Karpas-422 (cell line): ENCODE results near the gene PRKCE. TPM values are rescaled to one million over a fixed set of nuclear protein-coding genes. Genes with fewer than 3 reads are reported as not detected.

Experiments
- DNase-seq: peaks from one replicate; pipeline ENCODE4 v3.0.0-alpha.2; 2015
- H2AFZ ChIP-seq: fragments of 200-600 bp; sonication (generic); 2 replicates; pipeline ENCODE4 v1.6.1; 2014; ENCODE audit warnings: antibody characterized with exemption, low read length, mixed read lengths
- H3K27ac ChIP-seq: fragments of 200-600 bp; sonication (generic); 2 replicates; pipeline ENCODE4 v1.5.1; 2014; ENCODE audit warnings: mild to moderate bottlenecking, low read length, moderate library complexity
- H3K27me3 ChIP-seq: fragments of 200-600 bp; sonication (generic); 2 replicates; pipeline ENCODE4 v1.6.1; 2014; ENCODE audit warnings: low read length, mixed read lengths
- H3K36me3 ChIP-seq: fragments of 200-600 bp; sonication (generic); 2 replicates; pipeline ENCODE4 v1.6.1; 2014; ENCODE audit warnings: low read length, mixed read lengths; ENCODE audit not compliant: insufficient read depth
- H3K4me1 ChIP-seq: fragments of 200-600 bp; sonication (generic); 2 replicates; pipeline ENCODE4 v1.6.1; 2014; ENCODE audit warnings: mild to moderate bottlenecking, low read length, mixed read lengths
- H3K4me2 ChIP-seq: fragments of 200-600 bp; sonication (generic); 2 replicates; pipeline ENCODE4 v1.6.1; 2014; ENCODE audit warnings: low read length, low read depth, mild to moderate bottlenecking; ENCODE audit not compliant: poor library complexity, severe bottlenecking
- H3K4me3 ChIP-seq: fragments of 200-600 bp; sonication (generic); 2 replicates; pipeline ENCODE4 v1.5.1; 2014; ENCODE audit warnings: mild to moderate bottlenecking, antibody characterized with exemption, low read length, mixed read lengths
- H3K79me2 ChIP-seq: fragments of 200-600 bp; sonication (generic); 2 replicates; pipeline ENCODE4 v1.6.1; 2014; ENCODE audit warnings: mild to moderate bottlenecking, low read length, mixed read lengths
- H3K9ac ChIP-seq: fragments of 200-600 bp; sonication (generic); 2 replicates; pipeline ENCODE4 v1.6.0; 2014; ENCODE audit warnings: low read length
- H3K9me2 ChIP-seq: fragments of 200-600 bp; sonication (generic), shearing (Covaris generic); replicated peaks from 2 replicates; pipeline ENCODE4 v1.6.0; 2014; ENCODE audit warnings: mild to moderate bottlenecking, low read length, moderate library complexity; ENCODE audit not compliant: insufficient read depth
- H3K9me3 ChIP-seq: fragments of 300-700, 200-600 bp; sonication (generic); 2 replicates; pipeline ENCODE4 v1.6.1; 2014; ENCODE audit warnings: low read length, mixed read lengths
- H4K20me1 ChIP-seq: fragments of 200-600 bp; sonication (generic); 2 replicates; pipeline ENCODE4 v1.6.1; 2014; ENCODE audit warnings: mild to moderate bottlenecking, antibody characterized with exemption, low read length, low read depth; ENCODE audit not compliant: insufficient read depth
- total RNA-seq: library from RNA; depleted of rRNA; stranded (reverse); fragments of >200 nt; shearing (Covaris generic); gene quantifications from 2 replicates; pipeline ENCODE4 v1.2.3, GENCODE V29; 2014; ENCODE audit warnings: low replicate concordance

Gene PRKCE
- total RNA-seq, 1 experiment from 2014 or later = 61.8 TPM

DNA sequence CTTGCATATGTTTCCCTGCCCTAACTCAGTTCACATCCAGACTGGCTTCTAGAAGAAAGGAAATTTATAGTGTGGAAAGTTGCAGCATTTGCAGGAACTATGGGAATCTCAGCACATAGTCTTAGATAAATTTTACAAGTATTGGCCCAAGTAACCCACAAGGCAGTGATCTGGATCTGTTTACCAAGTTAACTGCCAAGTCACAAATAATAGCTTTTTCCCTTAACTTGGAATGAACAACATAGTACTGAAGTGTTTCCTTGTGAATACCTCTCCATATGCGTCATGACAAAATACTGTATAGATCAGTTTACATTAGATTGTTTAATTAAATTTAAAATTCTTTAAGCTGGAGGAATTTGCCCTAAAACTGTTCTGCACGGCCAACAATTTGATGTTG is 390.0 kb downstream of the PRKCE start:
- Histone ChIP-seq H4K20me1 (no peaks in the 10 kb centered on the region), H3K36me3 (peaks cover 10% of the 10 kb centered on the region; the same call in 1 of the 2 replicates), H3K4me3 (no peak overlapping the region), H3K27me3 (no peaks in the 10 kb centered on the region), H3K79me2 (peaks cover 4% of the 10 kb centered on the region; the same call in 1 of the 2 replicates), H3K9me3 (no peaks in the 10 kb centered on the region), H3K4me1 (no peaks in the 10 kb centered on the region), H3K27ac (no peak overlapping the region), H3K9ac (no peak overlapping the region), H2AFZ (no peak overlapping the region), H3K9me2 (no peaks in the 10 kb centered on the region), H3K4me2 (no peak overlapping the region)
- no peak for DNase-seq

DNA sequence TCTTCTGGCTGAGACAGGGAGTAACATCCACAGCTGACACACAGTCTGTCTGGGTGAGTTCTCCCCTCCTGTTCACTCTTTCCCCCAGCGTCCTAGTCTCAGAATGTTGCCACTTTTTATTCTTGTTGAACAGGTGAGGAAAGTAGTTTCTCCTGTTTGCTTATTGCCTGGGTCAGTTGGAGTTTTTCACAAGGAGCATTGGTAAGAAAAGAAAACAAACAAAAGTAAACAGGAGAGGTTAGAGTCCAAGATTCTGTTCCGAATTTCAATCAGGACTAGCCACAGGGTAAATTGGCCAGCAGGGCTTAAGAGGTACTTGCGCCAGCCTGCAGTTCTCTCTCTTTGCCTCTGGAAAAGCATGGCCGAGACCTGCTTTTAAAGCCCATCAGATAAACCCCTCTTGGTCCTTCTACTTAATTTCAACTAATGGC is 390.7 kb downstream of the PRKCE start:
- no peaks in the 10 kb centered on the region for H3K27me3 ChIP-seq
- no peaks in the 10 kb centered on the region for H3K4me1 ChIP-seq
- no peak for DNase-seq
- no peak overlapping the region for H3K4me2 ChIP-seq
- no peak overlapping the region for H3K27ac ChIP-seq
- no peaks in the 10 kb centered on the region for H3K9me3 ChIP-seq
- no peaks in the 10 kb centered on the region for H4K20me1 ChIP-seq
- H3K9me2 ChIP-seq = no peaks in the 10 kb centered on the region
- peaks cover 10% of the 10 kb centered on the region; the same call in 1 of the 2 replicates for H3K36me3 ChIP-seq
- peaks cover 4% of the 10 kb centered on the region; the same call in 1 of the 2 replicates for H3K79me2 ChIP-seq
- no peak overlapping the region for H3K4me3 ChIP-seq
- no peak overlapping the region for H3K9ac ChIP-seq
- H2AFZ ChIP-seq = no peak overlapping the region

- H3K79me2 ChIP-seq = peaks cover 4% of the 10 kb centered on the region; the same call in 1 of the 2 replicates
- H3K27me3 ChIP-seq = no peaks in the 10 kb centered on the region
- H3K9ac ChIP-seq = no peak overlapping the region
- no peaks in the 10 kb centered on the region for H3K9me3 ChIP-seq
- H2AFZ ChIP-seq = no peak overlapping the region
- H3K9me2 ChIP-seq = no peaks in the 10 kb centered on the region
- no peak overlapping the region for H3K27ac ChIP-seq
- no peak for DNase-seq
- no peak overlapping the region for H3K4me3 ChIP-seq
- no peaks in the 10 kb centered on the region for H4K20me1 ChIP-seq
- H3K4me2 ChIP-seq = no peak overlapping the region
- H3K36me3 ChIP-seq = peaks cover 10% of the 10 kb centered on the region; the same call in 1 of the 2 replicates
- H3K4me1 ChIP-seq = no peaks in the 10 kb centered on the region
These were observed 391.2 kb downstream of the PRKCE start for GRCh38 chr2:46042711-46043110.

DNA sequence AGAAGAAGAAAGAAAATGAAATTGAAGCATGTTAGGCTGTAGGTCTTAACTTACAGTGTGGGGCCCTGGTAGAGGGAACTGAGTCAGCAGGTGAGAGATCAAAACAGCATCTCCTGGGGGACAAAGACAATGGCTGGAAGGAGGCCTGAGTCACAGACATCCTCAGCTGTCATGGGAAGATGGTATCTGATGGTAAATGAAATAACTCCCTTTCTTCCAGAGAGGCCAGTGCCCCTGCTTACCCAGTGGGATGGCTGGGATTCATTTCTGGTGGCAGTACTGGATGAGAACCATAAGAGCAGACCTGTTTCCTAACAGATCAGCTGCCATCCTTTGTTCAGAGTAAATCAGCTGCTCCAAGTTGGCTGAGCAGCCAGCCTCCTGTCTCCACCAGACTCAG is 394.4 kb downstream of the PRKCE start:
- DNase-seq = no peak
- Histone ChIP-seq H3K27ac (no peak overlapping the region), H3K9ac (no peak overlapping the region), H3K9me3 (no peaks in the 10 kb centered on the region), H3K36me3 (peaks cover 10% of the 10 kb centered on the region; the same call in 1 of the 2 replicates), H2AFZ (no peak overlapping the region), H3K79me2 (no peaks in the 10 kb centered on the region), H4K20me1 (no peaks in the 10 kb centered on the region), H3K4me1 (no peaks in the 10 kb centered on the region), H3K4me2 (no peak overlapping the region), H3K4me3 (no peak overlapping the region), H3K9me2 (no peaks in the 10 kb centered on the region), H3K27me3 (no peaks in the 10 kb centered on the region)

- H3K9ac ChIP-seq = no peak overlapping the region
- no peak for DNase-seq
- H3K9me3 ChIP-seq = no peaks in the 10 kb centered on the region
- H3K9me2 ChIP-seq = no peaks in the 10 kb centered on the region
- no peaks in the 10 kb centered on the region for H3K4me1 ChIP-seq
- H3K4me2 ChIP-seq = no peak overlapping the region
- no peaks in the 10 kb centered on the region for H4K20me1 ChIP-seq
- H3K79me2 ChIP-seq = no peaks in the 10 kb centered on the region
- H3K27me3 ChIP-seq = no peaks in the 10 kb centered on the region
- no peak overlapping the region for H2AFZ ChIP-seq
- H3K36me3 ChIP-seq = peaks cover 14% of the 10 kb centered on the region; the same call in 1 of the 2 replicates
- no peak overlapping the region for H3K27ac ChIP-seq
- no peak overlapping the region for H3K4me3 ChIP-seq
These were observed 395.8 kb downstream of the PRKCE start for GRCh38 chr2:46047290-46047689.

- Histone ChIP-seq H3K4me1 (no peaks in the 10 kb centered on the region), H3K4me2 (no peak overlapping the region), H3K9ac (no peak overlapping the region), H3K79me2 (no peaks in the 10 kb centered on the region), H3K36me3 (peaks cover 14% of the 10 kb centered on the region; the same call in 1 of the 2 replicates), H4K20me1 (no peaks in the 10 kb centered on the region), H2AFZ (no peak overlapping the region), H3K9me3 (no peaks in the 10 kb centered on the region), H3K4me3 (no peak overlapping the region), H3K9me2 (no peaks in the 10 kb centered on the region), H3K27ac (no peak overlapping the region), H3K27me3 (no peaks in the 10 kb centered on the region)
- DNase-seq = no peak
These were observed 397.2 kb downstream of the PRKCE start for GRCh38 chr2:46048693-46049092.

DNA sequence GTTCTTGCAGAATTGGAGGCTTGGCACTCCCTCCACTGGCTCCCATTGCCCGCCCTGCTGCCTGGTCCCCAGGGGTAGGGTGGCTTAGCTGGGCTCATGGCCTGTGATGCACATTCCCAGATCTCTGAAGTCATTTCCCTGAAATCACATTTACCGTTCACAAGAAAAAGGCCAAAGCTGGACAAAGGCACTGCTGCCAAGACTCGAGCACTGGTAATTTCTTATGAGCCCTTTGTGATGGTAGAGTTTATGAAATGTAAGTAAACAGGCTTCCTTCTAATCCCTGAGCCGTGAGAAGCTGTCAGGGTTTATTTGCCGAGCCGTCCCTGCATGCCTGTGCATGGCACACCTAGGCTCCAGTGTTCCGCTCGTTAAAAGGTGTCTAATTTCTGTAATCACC is 398.6 kb downstream of the PRKCE start:
- Histone ChIP-seq H2AFZ (no peak overlapping the region), H4K20me1 (no peaks in the 10 kb centered on the region), H3K9me2 (no peaks in the 10 kb centered on the region), H3K9ac (no peak overlapping the region), H3K36me3 (peaks cover 14% of the 10 kb centered on the region; the same call in 1 of the 2 replicates), H3K9me3 (no peaks in the 10 kb centered on the region), H3K4me2 (no peak overlapping the region), H3K4me3 (no peak overlapping the region), H3K27ac (no peak overlapping the region), H3K4me1 (no peaks in the 10 kb centered on the region), H3K27me3 (no peaks in the 10 kb centered on the region), H3K79me2 (no peaks in the 10 kb centered on the region)
- no peak for DNase-seq

DNA sequence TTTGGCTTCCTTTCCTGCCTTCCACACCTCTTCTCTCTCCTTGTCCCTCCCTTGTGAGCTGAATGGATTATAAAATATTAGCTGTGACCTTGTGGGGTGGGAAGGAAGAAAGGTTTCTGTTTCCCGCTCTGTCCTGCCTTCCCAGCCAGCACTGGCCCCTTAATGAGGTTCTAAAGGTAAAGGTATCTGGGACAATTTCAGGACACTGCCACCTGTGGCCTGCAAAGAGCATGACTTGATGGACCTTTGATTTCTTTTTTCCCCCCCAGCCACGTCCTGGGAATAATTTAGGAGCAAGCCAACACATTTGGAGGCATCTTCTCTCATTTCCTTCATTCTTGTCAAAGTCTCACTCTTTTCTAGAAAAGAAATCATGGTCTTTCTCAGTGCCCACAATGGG is 399.0 kb downstream of the PRKCE start:
- peaks cover 14% of the 10 kb centered on the region; the same call in 1 of the 2 replicates for H3K36me3 ChIP-seq
- no peaks in the 10 kb centered on the region for H3K4me1 ChIP-seq
- no peak for DNase-seq

More for the DNA sequence above, 399.0 kb downstream of the PRKCE start:
- no peak overlapping the region for H3K27ac ChIP-seq
- H3K9me3 ChIP-seq = no peaks in the 10 kb centered on the region
- no peak overlapping the region for H2AFZ ChIP-seq
- H3K9me2 ChIP-seq = no peaks in the 10 kb centered on the region
- no peaks in the 10 kb centered on the region for H4K20me1 ChIP-seq
- no peak overlapping the region for H3K4me2 ChIP-seq
- H3K9ac ChIP-seq = no peak overlapping the region
- H3K27me3 ChIP-seq = no peaks in the 10 kb centered on the region
- H3K79me2 ChIP-seq = no peaks in the 10 kb centered on the region
- no peak overlapping the region for H3K4me3 ChIP-seq
